Progenitor cell of endocrine pancreas (in vitro differentiated cells): Measurements from ENCODE around the gene SLC27A3. TPM values are rescaled to one million over a fixed set of nuclear protein-coding genes. Genes with fewer than 3 reads are reported as not detected.
A peak's percentile ranks its signal among the peaks of the same experiment; 100 is the strongest.

ENCODE experiments used
- DNase-seq: peaks from one replicate; pipeline ENCODE4 v3.0.0; 2021; ENCODE audit warnings: low spot score; ENCODE audit not compliant: unreplicated experiment
- H3K27ac Mint-ChIP-seq: 2 replicates; pipeline ENCODE4 v1.8.0; 2021; ENCODE audit warnings: mild to moderate bottlenecking, moderate library complexity, mixed read lengths
- H3K27me3 Mint-ChIP-seq: 2 replicates; pipeline ENCODE4 v1.8.0; 2021; ENCODE audit warnings: mixed read lengths
- H3K36me3 Mint-ChIP-seq: 2 replicates; pipeline ENCODE4 v1.8.0; 2022; ENCODE audit warnings: mixed read lengths; ENCODE audit not compliant: insufficient read depth
- H3K4me1 Mint-ChIP-seq: 2 replicates; pipeline ENCODE4 v1.8.0; 2021; ENCODE audit warnings: low read depth, mixed read lengths
- H3K4me3 Mint-ChIP-seq: 2 replicates; pipeline ENCODE4 v1.8.0; 2021; ENCODE audit warnings: low read depth, mild to moderate bottlenecking, moderate library complexity, mixed read lengths
- H3K9me3 Mint-ChIP-seq: 2 replicates; pipeline ENCODE4 v1.8.0; 2021; ENCODE audit warnings: low read depth, mixed read lengths
- total RNA-seq: library from RNA; stranded (reverse); gene quantifications from 2 replicates; pipeline ENCODE4 v1.2.1, GENCODE V29; 2021
- TF ChIP-seq, protein P1 (sequence below): fragments of 200-600 bp; sonication (generic); IDR thresholded peaks from one replicate; pipeline ENCODE4 v1.5.0; 2021; ENCODE audit warnings: antibody characterized with exemption, mild to moderate bottlenecking; ENCODE audit not compliant: unreplicated experiment

SLC27A3 gene
- total RNA-seq, 1 donor from 2014 or later: 36.6 TPM

DNA sequence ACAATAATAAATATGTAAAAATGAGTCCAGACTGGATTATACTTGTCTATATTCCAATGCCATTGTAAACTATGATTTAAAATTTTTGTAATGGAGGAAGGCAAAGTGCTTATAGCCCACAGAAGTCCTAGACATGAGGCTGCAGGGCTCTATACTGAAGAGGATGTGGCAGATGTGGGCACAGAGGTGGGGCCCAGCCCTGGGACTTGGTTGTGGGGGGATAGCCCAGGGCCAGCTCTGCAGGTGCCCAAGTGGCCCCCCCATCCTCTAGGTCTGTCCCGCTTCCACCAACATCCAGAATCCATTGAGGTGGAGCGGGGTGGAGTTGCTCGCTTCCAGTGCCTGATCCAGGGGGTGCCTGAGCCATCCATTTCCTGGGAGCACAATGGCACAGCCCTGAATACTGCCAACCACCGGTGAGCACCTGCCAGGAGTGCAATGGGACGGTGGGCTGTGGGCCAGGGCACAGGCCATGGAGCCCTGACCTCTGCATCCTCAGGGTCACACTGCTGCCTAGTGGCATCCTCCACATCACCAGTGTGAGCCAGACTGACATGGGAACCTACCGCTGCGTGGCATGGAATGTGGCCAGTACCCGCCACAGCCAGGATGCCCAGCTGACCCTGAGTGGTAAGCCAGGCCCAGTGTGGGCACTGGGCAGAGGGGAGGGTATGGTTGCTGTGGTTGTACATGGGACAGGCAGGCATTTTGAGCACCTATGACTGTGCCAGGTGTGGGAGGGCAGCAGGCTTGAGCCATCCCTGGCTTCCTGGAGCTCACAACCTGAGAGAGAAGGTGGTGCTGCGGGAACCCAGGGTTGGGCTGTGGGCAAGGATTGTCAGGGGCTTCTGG lies 21.0 kb downstream of the SLC27A3 start:
- Mint-ChIP-seq H3K27me3 (no peaks in the 10 kb centered on the region), H3K4me3 (no peak overlapping the region), H3K9me3 (no peaks in the 10 kb centered on the region), H3K4me1 (peaks cover 9% of the 10 kb centered on the region), H3K27ac (peak overlapping the region; percentile 68), H3K36me3 (no peaks in the 10 kb centered on the region)
- TF ChIP-seq, protein P1, sequence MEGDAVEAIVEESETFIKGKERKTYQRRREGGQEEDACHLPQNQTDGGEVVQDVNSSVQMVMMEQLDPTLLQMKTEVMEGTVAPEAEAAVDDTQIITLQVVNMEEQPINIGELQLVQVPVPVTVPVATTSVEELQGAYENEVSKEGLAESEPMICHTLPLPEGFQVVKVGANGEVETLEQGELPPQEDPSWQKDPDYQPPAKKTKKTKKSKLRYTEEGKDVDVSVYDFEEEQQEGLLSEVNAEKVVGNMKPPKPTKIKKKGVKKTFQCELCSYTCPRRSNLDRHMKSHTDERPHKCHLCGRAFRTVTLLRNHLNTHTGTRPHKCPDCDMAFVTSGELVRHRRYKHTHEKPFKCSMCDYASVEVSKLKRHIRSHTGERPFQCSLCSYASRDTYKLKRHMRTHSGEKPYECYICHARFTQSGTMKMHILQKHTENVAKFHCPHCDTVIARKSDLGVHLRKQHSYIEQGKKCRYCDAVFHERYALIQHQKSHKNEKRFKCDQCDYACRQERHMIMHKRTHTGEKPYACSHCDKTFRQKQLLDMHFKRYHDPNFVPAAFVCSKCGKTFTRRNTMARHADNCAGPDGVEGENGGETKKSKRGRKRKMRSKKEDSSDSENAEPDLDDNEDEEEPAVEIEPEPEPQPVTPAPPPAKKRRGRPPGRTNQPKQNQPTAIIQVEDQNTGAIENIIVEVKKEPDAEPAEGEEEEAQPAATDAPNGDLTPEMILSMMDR: no peak
- DNase-seq: no peak

DNA sequence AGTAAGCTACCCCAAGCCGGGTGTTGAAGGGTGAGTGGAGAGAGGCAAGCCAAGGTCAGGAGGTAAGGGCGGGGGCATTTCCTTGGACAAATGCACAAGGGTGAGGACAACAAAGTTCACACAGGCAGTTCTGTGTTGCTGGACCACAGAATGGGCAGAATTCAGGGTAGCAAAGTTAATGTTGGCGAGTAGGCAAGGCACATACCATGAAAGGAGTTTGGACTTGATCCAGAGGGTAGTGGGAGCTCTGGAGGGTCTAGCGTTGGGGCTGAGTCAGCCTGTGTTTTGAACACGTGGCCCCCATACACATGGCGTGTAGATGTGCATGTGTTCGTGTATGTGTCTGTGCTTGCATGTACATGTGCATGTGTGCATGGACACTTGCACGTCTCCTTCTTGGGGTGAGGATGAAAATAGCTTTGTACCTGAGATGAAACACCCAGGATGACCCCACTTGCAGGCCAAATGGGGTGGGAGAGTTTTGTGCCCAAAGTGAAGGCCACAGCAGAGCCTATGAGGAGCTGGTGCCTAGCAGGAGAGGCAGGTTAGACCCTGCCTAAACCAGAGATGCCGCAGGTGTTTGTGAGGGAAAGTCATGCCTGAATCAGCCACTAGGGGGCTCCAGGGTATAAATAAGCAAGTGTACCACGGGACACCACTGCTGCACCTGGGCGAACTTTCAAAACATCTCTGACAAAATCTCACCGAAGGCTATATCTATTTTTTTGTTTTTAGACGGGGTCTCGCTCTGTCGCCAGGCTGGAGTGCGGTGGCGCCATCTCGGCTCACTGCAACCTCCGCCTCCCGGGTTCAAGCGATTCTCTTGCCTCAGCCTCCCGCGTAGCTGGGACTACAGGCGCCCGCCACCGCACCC lies 21.8 kb downstream of the SLC27A3 start:
- H3K4me3 Mint-ChIP-seq: no peak overlapping the region
- no peaks in the 10 kb centered on the region for H3K36me3 Mint-ChIP-seq
- H3K9me3 Mint-ChIP-seq: no peaks in the 10 kb centered on the region
- TF ChIP-seq, protein P1: peak; percentile 84
- no peaks in the 10 kb centered on the region for H3K27me3 Mint-ChIP-seq
- H3K27ac Mint-ChIP-seq: peak overlapping the region; percentile 68
- H3K4me1 Mint-ChIP-seq: peaks cover 9% of the 10 kb centered on the region
- peak; percentile 66 for DNase-seq

DNA sequence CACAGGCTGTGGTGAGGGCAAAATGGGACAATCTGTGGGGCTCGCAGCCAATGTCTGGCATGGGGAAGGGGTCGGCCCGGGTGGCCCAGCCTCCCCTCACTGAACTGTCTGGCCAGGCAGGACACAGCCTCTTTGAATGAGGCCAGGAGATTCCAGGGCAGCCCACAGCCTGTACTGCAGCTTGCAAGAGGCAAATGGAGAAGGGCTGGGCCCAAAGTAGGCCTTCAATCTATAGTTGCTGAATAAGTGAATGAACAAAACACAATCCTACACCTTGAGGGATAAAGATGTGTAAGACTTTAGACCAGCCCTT lies 23.2 kb downstream of the SLC27A3 start:
- H3K9me3 Mint-ChIP-seq: no peaks in the 10 kb centered on the region
- H3K27ac Mint-ChIP-seq: no peak overlapping the region
- no peaks in the 10 kb centered on the region for H3K36me3 Mint-ChIP-seq
- DNase-seq: no peak
- no peaks in the 10 kb centered on the region for H3K27me3 Mint-ChIP-seq
- TF ChIP-seq, protein P1: no peak
- peaks cover 9% of the 10 kb centered on the region for H3K4me1 Mint-ChIP-seq
- no peak overlapping the region for H3K4me3 Mint-ChIP-seq

DNA sequence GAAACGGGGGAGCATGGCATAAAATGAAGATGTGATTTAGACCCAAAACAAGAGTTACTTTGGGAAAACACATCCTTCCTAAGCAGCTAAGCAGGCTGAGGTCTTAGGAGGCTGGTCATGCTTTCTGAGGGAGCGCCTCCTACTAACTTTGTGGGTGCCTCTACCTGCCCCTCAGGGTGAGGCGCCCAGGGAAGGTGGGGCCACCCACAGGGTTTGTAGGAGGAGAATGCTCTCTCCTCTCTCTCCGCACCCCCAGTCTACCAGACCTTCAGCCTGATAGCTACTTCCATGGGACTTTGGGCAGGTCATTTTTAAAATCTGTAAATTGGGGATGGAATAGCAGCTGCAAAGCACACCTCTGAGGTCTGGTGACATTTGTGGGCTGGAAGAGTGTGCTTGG lies 23.8 kb downstream of the SLC27A3 start:
- no peak overlapping the region for H3K4me3 Mint-ChIP-seq
- H3K27ac Mint-ChIP-seq: no peak overlapping the region
- TF ChIP-seq, protein P1: no peak
- DNase-seq: no peak
- H3K9me3 Mint-ChIP-seq: no peaks in the 10 kb centered on the region
- peaks cover 9% of the 10 kb centered on the region for H3K4me1 Mint-ChIP-seq
- H3K27me3 Mint-ChIP-seq: no peaks in the 10 kb centered on the region
- peaks cover 3% of the 10 kb centered on the region for H3K36me3 Mint-ChIP-seq

DNA sequence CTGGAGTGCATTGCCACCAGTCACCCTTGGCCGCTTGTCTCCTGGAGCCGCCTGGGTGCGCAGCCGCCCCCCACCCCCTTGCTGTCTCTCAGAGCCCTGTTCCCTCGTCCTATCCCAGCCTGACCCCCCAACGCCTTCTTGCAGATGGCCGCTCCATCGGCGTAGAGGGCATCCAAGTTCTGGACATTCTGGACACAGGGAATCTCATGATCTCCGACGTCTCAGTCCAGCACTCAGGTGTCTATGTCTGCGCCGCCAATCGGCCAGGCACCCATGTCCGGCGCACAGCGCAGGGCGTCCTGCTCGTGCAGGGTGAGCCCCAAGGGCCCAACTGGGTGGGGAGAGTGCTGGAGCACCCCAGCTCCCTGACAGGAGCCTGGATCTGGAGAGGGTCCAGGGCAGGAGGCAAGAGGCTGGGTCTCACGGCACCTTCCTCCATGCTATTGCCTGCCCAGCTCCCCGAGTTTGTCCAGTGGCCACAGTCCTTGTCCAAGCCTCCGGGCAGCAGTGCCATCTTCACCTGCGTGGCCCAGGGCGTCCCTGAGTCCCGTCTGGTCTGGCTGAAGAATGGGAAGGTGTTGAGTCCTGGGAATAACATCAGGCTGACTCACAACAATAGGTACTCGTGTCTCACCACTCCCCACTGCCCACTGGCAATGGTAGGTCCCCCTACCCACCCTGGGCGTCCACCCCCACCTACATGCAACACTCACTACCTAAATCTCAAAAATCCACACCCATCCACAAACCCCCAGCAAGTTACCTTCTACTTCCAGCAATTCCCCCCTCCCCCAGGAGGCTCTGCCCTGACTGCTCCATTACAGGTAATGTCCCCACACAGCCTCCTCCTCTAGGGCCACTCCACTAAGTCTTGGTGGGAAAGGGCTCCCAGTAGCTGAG lies 24.6 kb downstream of the SLC27A3 start:
- Mint-ChIP-seq H3K27me3 (no peaks in the 10 kb centered on the region), H3K4me3 (no peak overlapping the region), H3K27ac (no peak overlapping the region), H3K4me1 (peaks cover 3% of the 10 kb centered on the region), H3K9me3 (no peaks in the 10 kb centered on the region), H3K36me3 (peaks cover 3% of the 10 kb centered on the region)
- no peak for DNase-seq
- TF ChIP-seq, protein P1: no peak
